ENCODE results near the gene DYNLL2.

DNA sequence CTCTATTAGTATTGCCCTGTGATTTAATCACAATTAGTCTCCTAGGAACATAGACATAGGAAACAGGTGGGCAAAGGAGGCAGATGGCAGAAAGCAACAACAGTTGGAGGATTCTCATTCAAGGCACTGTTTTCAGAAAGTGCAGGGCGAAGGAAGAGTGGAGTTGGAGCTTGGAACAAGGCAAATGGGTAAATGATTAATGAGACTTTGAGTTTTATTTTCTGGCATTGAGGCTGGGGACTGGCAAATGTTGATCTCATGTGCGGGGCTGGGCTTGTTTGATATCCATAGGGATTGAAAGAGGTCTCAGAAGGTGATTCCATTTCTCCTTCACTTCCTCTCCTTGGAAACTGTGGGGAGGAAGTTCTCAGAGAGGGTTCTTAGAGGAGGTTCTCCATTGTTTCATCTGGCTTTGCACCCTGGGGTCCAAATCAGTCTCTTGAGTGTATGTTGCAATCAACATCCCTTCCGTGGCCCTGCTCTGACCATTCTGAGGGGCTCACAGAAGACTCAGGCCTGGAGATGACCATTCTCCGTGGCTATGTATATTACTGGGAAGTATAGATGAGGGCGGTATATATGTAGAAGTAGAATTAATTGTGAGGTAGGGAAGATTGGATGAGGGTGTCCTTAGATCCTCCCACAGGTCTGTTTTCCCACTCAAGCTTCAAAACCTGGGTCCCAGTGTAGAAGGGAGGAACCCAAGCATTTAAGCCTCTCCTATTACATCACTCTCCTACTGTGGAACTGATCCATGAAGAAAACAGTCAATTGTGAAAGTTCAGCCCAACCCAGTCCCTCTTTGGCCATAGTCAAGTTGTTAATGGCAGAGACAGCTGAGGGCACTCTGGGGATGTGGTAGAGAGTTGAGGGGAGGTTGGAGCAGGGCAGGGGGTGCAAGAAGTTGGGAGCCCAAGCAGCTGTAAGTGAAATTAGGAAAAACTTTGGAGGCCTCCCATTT lies 39.7 kb upstream of the DYNLL2 start:
- TF ChIP-seq, protein P1, sequence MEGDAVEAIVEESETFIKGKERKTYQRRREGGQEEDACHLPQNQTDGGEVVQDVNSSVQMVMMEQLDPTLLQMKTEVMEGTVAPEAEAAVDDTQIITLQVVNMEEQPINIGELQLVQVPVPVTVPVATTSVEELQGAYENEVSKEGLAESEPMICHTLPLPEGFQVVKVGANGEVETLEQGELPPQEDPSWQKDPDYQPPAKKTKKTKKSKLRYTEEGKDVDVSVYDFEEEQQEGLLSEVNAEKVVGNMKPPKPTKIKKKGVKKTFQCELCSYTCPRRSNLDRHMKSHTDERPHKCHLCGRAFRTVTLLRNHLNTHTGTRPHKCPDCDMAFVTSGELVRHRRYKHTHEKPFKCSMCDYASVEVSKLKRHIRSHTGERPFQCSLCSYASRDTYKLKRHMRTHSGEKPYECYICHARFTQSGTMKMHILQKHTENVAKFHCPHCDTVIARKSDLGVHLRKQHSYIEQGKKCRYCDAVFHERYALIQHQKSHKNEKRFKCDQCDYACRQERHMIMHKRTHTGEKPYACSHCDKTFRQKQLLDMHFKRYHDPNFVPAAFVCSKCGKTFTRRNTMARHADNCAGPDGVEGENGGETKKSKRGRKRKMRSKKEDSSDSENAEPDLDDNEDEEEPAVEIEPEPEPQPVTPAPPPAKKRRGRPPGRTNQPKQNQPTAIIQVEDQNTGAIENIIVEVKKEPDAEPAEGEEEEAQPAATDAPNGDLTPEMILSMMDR (IDR thresholded peaks at IDR 0.05; ENCODE audit: poor library complexity, severe bottlenecking) = no peak
- TF ChIP-seq EP300 (conservative IDR thresholded peaks at IDR 0.05; ENCODE audit: poor library complexity, severe bottlenecking) = no peak
- TF ChIP-seq RAD21 (conservative IDR thresholded peaks at IDR 0.05) = no peak
- no peak for TF ChIP-seq TAF1 (IDR thresholded peaks at IDR 0.05; ENCODE audit: low read depth)
- no peak for TF ChIP-seq REST (IDR thresholded peaks at IDR 0.05; ENCODE audit: borderline replicate concordance)
- no peak for TF ChIP-seq POLR2AphosphoS5 (IDR thresholded peaks at IDR 0.05)

All from neural cell (in vitro differentiated cells).